AG04449 (cell line): ENCODE measurements around the gene IGF2R.
"Not testable (repeated sequence)": the region's sequence is repeated elsewhere in the genome, so short reads cannot be mapped to it uniquely, and the experiment has no call there.

Experiments used
- CTCF ChIA-PET: fragments of 350-600 bp; formaldehyde crosslinking; extraction: SDS; loops from one replicate; lab custom pipeline; 2021; ENCODE audit warnings: antibody characterized with exemption; lab: Yijun Ruan, JAX
- POLR2A ChIA-PET: fragments of 400-600, 350-600 bp; formaldehyde crosslinking; extraction: SDS; loops from one replicate; lab custom pipeline; 2020; ENCODE audit warnings: antibody characterized with exemption, inconsistent platforms; lab: Yijun Ruan, JAX
- DNase-seq: peaks from one replicate; pipeline ENCODE4 v3.0.0-alpha.2; 2010; ENCODE audit warnings: low read depth, low spot score
- H3K4me3 ChIP-seq: 2 replicates; pipeline ENCODE4 v1.5.1; 2011; ENCODE audit warnings: low read depth, mild to moderate bottlenecking, control low read depth, low read length
- CTCF ChIP-seq: IDR thresholded peaks from one replicate; pipeline ENCODE4 v1.5.1; 2011; ENCODE audit warnings: mild to moderate bottlenecking, moderate library complexity, low read length, control low read depth, inconsistent platforms; ENCODE audit not compliant: insufficient read depth; ENCODE audit errors: missing control alignments

The IGF2R gene

GRCh38 chr6:159968295-159969203 is at the start of gene IGF2R:
IGF2R (plus strand) TSS chr6:159969082; CDS start chr6:159969247, 165 bp downstream.
- DNase-seq, result no peak
- ChIA-PET CTCF (interaction anchor here (0.8 to 1.5 kb wide), 6 partner anchors 8 to 117 kb away, joined by 3 to 4 read pairs (median 3); no protein-coding TSS in a partner anchor), POLR2A (no interaction called here)
- peak; percentile 8 for TF ChIP-seq CTCF
- H3K4me3 ChIP-seq, result peak within 1 kb of the TSS; percentile 66

GRCh38 chr6:159919800-159920199 is 49.1 kb upstream of the IGF2R start:
- CTCF ChIA-PET, result interaction anchor here (1.3 to 1.8 kb wide), 2 partner anchors 23 to 56 kb away, joined by 4 to 8 read pairs; no protein-coding TSS in a partner anchor
- no peak overlapping the region for H3K4me3 ChIP-seq
- no peak for DNase-seq
- no peak for TF ChIP-seq CTCF
- POLR2A ChIA-PET, result no interaction called here

GRCh38 chr6:159924150-159924549 is 44.7 kb upstream of the IGF2R start:
- CTCF ChIA-PET, H3K4me3 ChIP-seq, DNase-seq, POLR2A ChIA-PET: not testable (repeated sequence)

- DNase-seq, result no peak
- ChIA-PET CTCF (no interaction called here), POLR2A (no interaction called here)
- no peak for TF ChIP-seq CTCF
- no peak overlapping the region for H3K4me3 ChIP-seq
Observed at GRCh38 chr6:159926542-159927203, 42.2 kb upstream of the IGF2R start.

- DNase-seq, result no peak
- no peak for TF ChIP-seq CTCF
- POLR2A ChIA-PET, result no interaction called here
- H3K4me3 ChIP-seq, result no peak overlapping the region
- CTCF ChIA-PET, result interaction anchor here (2.1 kb wide), 1 partner anchor 8 kb away, joined by 9 read pairs; no protein-coding TSS in a partner anchor
Observed at GRCh38 chr6:159929819-159930218, 39.1 kb upstream of the IGF2R start.

GRCh38 chr6:159931112-159931511 is 37.8 kb upstream of the IGF2R start:
- ChIA-PET CTCF (interaction anchor here (1.6 kb wide), 1 partner anchor 11 kb away, joined by 5 read pairs; no protein-coding TSS in a partner anchor), POLR2A (no interaction called here)
- TF ChIP-seq CTCF, result no peak
- no peak for DNase-seq
- no peak overlapping the region for H3K4me3 ChIP-seq
